Left lobe of liver (tissue), 2 donors: Measurements from ENCODE around the gene MZB1. TPM values are rescaled to one million over a fixed set of nuclear protein-coding genes. Genes with fewer than 3 reads are reported as not detected.
"Not testable (repeated sequence)": the region's sequence is repeated elsewhere in the genome, so short reads cannot be mapped to it uniquely, and the experiment has no call there.

Experiments
- ATAC-seq: fragments of 200-7000 bp; cut with Tn5 transposase; one replicate; pipeline ENCODE4 v1.9.1; 2020; ENCODE audit warnings: mild to moderate bottlenecking, moderate library complexity
- DNase-seq: peaks from one replicate; pipeline ENCODE4 v3.0.0-alpha.2; 2020; ENCODE audit warnings: low spot score
- total RNA-seq: library from RNA; stranded (reverse); gene quantifications from one replicate; pipeline ENCODE4 v1.2.1, GENCODE V29; 2021
- donor health status: DM: no; HTN: no; CAD: no; lungs with moderate emphysema.
- donor health status: DM: no; HTN: yes; CAD: no.

The MZB1 gene
- total RNA-seq, 1 donor from 2014 or later: 0.96 TPM

- ATAC-seq (no peak), DNase-seq (no peak)
Observed at GRCh38 chr5:139410993-139411828, 21.5 kb upstream of the MZB1 start.

GRCh38 chr5:139410121-139410992 lies 20.6 kb upstream of the MZB1 start:
- ATAC-seq (no peak), DNase-seq (no peak)

- not testable (repeated sequence) for DNase-seq, ATAC-seq
Observed at GRCh38 chr5:139409116-139409515, 19.4 kb upstream of the MZB1 start.

- DNase-seq (no peak), ATAC-seq (no peak)
Observed at GRCh38 chr5:139408191-139408590, 18.5 kb upstream of the MZB1 start.

GRCh38 chr5:139407517-139407916 lies 17.8 kb upstream of the MZB1 start:
- ATAC-seq (no peak), DNase-seq (no peak)

- ATAC-seq (no peak), DNase-seq (no peak)
Observed at GRCh38 chr5:139406963-139407362, 17.2 kb upstream of the MZB1 start.

- DNase-seq (no peak), ATAC-seq (no peak)
Observed at GRCh38 chr5:139404484-139404840, 14.7 kb upstream of the MZB1 start.

GRCh38 chr5:139403787-139404483 lies 14.2 kb upstream of the MZB1 start, which contains the start of gene SPATA24:
Gene SPATA24, minus strand, starts transcription at chr5:139404089. Its CDS starts 29 bp downstream, at chr5:139404060.
- ATAC-seq (peak; percentile 95), DNase-seq (peak; percentile 97)

GRCh38 chr5:139403418-139403786 lies 13.7 kb upstream of the MZB1 start:
- DNase-seq (no peak), ATAC-seq (no peak)

GRCh38 chr5:139402561-139403158 lies 12.9 kb upstream of the MZB1 start:
- ATAC-seq (peak; percentile 36), DNase-seq (no peak)

- DNase-seq: no peak
- ATAC-seq: no peak
Observed at GRCh38 chr5:139401546-139401945, 11.8 kb upstream of the MZB1 start.

- ATAC-seq: no peak
- DNase-seq: no peak
Observed at GRCh38 chr5:139399501-139400121, 9.9 kb upstream of the MZB1 start.

- ATAC-seq: no peak
- no peak for DNase-seq
Observed at GRCh38 chr5:139397921-139398320, 8.2 kb upstream of the MZB1 start.

GRCh38 chr5:139396691-139397090 lies 7.0 kb upstream of the MZB1 start:
- ATAC-seq (no peak), DNase-seq (no peak)

GRCh38 chr5:139395844-139396640 lies 6.3 kb upstream of the MZB1 start:
- no peak for ATAC-seq
- DNase-seq: no peak

GRCh38 chr5:139394654-139395566 lies 5.2 kb upstream of the MZB1 start, which contains the start of gene PROB1:
Gene PROB1, minus strand, starts transcription at chr5:139395104. Its CDS starts 23 bp downstream, at chr5:139395081.
- peak; percentile 50 for ATAC-seq
- DNase-seq: no peak

- ATAC-seq: peak; percentile 54
- no peak for DNase-seq
Observed at GRCh38 chr5:139394123-139394653, 4.5 kb upstream of the MZB1 start.

GRCh38 chr5:139393497-139394122 lies 3.9 kb upstream of the MZB1 start:
- no peak for ATAC-seq
- no peak for DNase-seq
